GM12865 (cell line): ENCODE measurements around the gene GARRE1.

Experiments
- DNase-seq: peaks from one replicate; pipeline ENCODE4 v3.0.0; 2010; ENCODE audit warnings: low read depth
- H3K4me3 ChIP-seq: 2 replicates; pipeline ENCODE4 v1.5.1; 2011; ENCODE audit warnings: mild to moderate bottlenecking, low read depth, low read length, control low read depth
- CTCF ChIP-seq: IDR thresholded peaks from 2 replicates; pipeline ENCODE4 v1.5.1; 2011; ENCODE audit warnings: low read length, control low read depth, low read depth, inconsistent platforms; ENCODE audit not compliant: insufficient read depth; ENCODE audit errors: missing control alignments

Gene GARRE1

GRCh38 chr19:34225659-34226015, 28.7 kb upstream of the GARRE1 start:
- no peak for DNase-seq
- H3K4me3 ChIP-seq = no peak overlapping the region
- no peak for TF ChIP-seq CTCF

DNA sequence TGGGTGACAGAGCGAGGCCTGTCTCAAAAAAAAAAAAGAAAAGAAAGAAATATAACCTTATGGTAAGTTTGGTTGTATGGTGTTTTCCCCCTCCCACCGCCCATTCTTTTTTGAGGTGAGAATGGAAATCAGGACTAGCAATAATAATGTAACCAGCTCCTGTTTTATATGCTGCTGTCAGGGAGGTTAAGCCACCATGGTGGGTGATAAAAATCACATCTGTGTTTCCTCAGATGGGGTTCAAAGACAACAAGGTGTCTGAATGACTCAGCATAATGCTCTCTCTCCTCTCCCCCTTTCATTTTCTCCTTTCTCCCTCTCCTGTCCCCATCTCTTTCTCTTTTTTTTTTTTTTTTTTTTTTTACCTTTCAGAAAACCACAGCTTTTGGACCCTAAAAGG, 28.3 kb upstream of the GARRE1 start:
- TF ChIP-seq CTCF = no peak
- no peak overlapping the region for H3K4me3 ChIP-seq
- DNase-seq = peak; percentile 21

DNA sequence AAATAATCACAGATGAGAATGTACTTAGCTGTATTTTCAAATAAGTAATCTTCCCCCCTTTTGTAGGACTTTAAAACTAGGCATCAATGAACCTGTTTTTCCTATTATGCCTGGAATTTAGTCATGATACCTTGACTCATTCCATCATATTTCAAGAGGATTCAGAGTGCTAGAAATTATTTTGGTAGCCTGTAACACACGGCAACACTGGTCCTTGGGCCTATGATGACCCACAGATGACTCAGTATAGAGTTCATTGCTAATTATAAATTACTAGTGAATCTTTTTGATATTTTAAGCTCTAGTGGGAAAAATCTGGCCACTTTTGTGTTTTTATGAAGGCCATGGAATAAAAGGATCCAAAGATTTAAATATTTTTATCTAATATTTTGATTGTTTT, 26.0 kb upstream of the GARRE1 start:
- no peak overlapping the region for H3K4me3 ChIP-seq
- no peak for TF ChIP-seq CTCF
- no peak for DNase-seq

GRCh38 chr19:34228762-34229161, 25.6 kb upstream of the GARRE1 start:
- no peak for TF ChIP-seq CTCF
- no peak overlapping the region for H3K4me3 ChIP-seq
- DNase-seq = no peak

GRCh38 chr19:34229721-34230120, 24.6 kb upstream of the GARRE1 start:
- TF ChIP-seq CTCF = no peak
- H3K4me3 ChIP-seq = no peak overlapping the region
- no peak for DNase-seq

GRCh38 chr19:34230820-34231219, 23.5 kb upstream of the GARRE1 start:
- no peak overlapping the region for H3K4me3 ChIP-seq
- TF ChIP-seq CTCF = no peak
- DNase-seq = no peak

- H3K4me3 ChIP-seq = no peak overlapping the region
- TF ChIP-seq CTCF = no peak
- no peak for DNase-seq
These were observed 22.9 kb upstream of the GARRE1 start for GRCh38 chr19:34231439-34231838.
